ENCODE measurements around the gene USF2.
A peak's percentile ranks its signal among the peaks of the same experiment; 100 is the strongest.

USF2 gene

GRCh38 chr19:35327642-35328041 is 58.9 kb downstream of the USF2 start:
- peak; percentile 27 for DNase-seq

GRCh38 chr19:35328851-35329285 is 60.1 kb downstream of the USF2 start, which contains the start of gene CD22:
Gene CD22 (plus strand): TSS chr19:35329187. CDS start chr19:35332041, 2,854 bp downstream.
- peak; percentile 64 for DNase-seq

GRCh38 chr19:35329323-35329722 is 60.6 kb downstream of the USF2 start:
- DNase-seq: no peak

All from MV-4-11 (cell line).